Head of caudate nucleus (tissue), 42 donors: Measurements from ENCODE around the gene PANK3.

Experiments
- DNase-seq, 42 donors: peaks; one replicate each; pipeline versions ENCODE4 v3.0.0 to v3.0.0-alpha.2; 2020 to 2021; ENCODE audit warnings: mixed read lengths in 7 of 42
- intact Hi-C: fragments of 100-400 bp; cut with DNase I; formaldehyde crosslinking; loops from one replicate; pipeline ENCODE4 v1.15.0; 2022

PANK3 gene

GRCh38 chr5:168502563-168503237 lies 76.5 kb downstream of the PANK3 start:
- no peak for DNase-seq
- intact Hi-C loops = no loop called here
